Rectal smooth muscle tissue (tissue), 1 donor: ENCODE measurements around the gene ALPK1.
"Not testable (repeated sequence)": the region's sequence is repeated elsewhere in the genome, so short reads cannot be mapped to it uniquely, and the experiment has no call there.

Experiments used
- H3K27ac ChIP-seq: one replicate; pipeline ENCODE4 v1.7.0; 2013; ENCODE audit warnings: low read depth, low read length, inconsistent platforms
- H3K27me3 ChIP-seq: one replicate; pipeline ENCODE4 v1.7.0; 2013; ENCODE audit warnings: low read length; ENCODE audit not compliant: control insufficient read depth, insufficient read depth
- H3K36me3 ChIP-seq: one replicate; pipeline ENCODE4 v1.7.0; 2013; ENCODE audit warnings: low read length; ENCODE audit not compliant: control insufficient read depth, insufficient read depth
- H3K4me1 ChIP-seq: one replicate; pipeline ENCODE4 v1.7.0; 2013; ENCODE audit warnings: low read length; ENCODE audit not compliant: control insufficient read depth, insufficient read depth
- H3K4me3 ChIP-seq: one replicate; pipeline ENCODE4 v1.7.0; 2013; ENCODE audit warnings: low read length
- H3K9ac ChIP-seq: one replicate; pipeline ENCODE4 v1.7.0; 2013; ENCODE audit warnings: low read length

Gene ALPK1

GRCh38 chr4:112418092-112418491 is 120.9 kb downstream of the ALPK1 start:
- H3K27ac ChIP-seq: no peak overlapping the region
- no peaks in the 10 kb centered on the region for H3K27me3 ChIP-seq
- no peak overlapping the region for H3K9ac ChIP-seq
- no peaks in the 10 kb centered on the region for H3K4me1 ChIP-seq
- peaks cover 3% of the 10 kb centered on the region for H3K36me3 ChIP-seq
- no peak overlapping the region for H3K4me3 ChIP-seq

GRCh38 chr4:112421911-112422310 is 124.7 kb downstream of the ALPK1 start:
- Histone ChIP-seq H3K4me1 (no peaks in the 10 kb centered on the region), H3K9ac (no peak overlapping the region), H3K4me3 (no peak overlapping the region), H3K27ac (no peak overlapping the region), H3K27me3 (no peaks in the 10 kb centered on the region), H3K36me3 (no peaks in the 10 kb centered on the region)

- Histone ChIP-seq H3K4me3 (no peak overlapping the region), H3K27ac (no peak overlapping the region), H3K27me3 (no peaks in the 10 kb centered on the region), H3K36me3 (no peaks in the 10 kb centered on the region), H3K4me1 (no peaks in the 10 kb centered on the region), H3K9ac (no peak overlapping the region)
These were observed 125.5 kb downstream of the ALPK1 start for GRCh38 chr4:112422644-112423043.

GRCh38 chr4:112423591-112423990 is 126.4 kb downstream of the ALPK1 start:
- H3K27me3 ChIP-seq: no peaks in the 10 kb centered on the region
- no peak overlapping the region for H3K27ac ChIP-seq
- no peak overlapping the region for H3K4me3 ChIP-seq
- no peaks in the 10 kb centered on the region for H3K36me3 ChIP-seq
- H3K9ac ChIP-seq: no peak overlapping the region
- no peaks in the 10 kb centered on the region for H3K4me1 ChIP-seq

GRCh38 chr4:112425823-112426222 is 128.7 kb downstream of the ALPK1 start:
- Histone ChIP-seq H3K4me1 (no peaks in the 10 kb centered on the region), H3K9ac (no peak overlapping the region), H3K36me3 (peaks cover 4% of the 10 kb centered on the region), H3K27me3 (no peaks in the 10 kb centered on the region), H3K4me3 (no peak overlapping the region), H3K27ac (no peak overlapping the region)

GRCh38 chr4:112426416-112426815 is 129.2 kb downstream of the ALPK1 start:
- H3K36me3 ChIP-seq: peaks cover 5% of the 10 kb centered on the region

GRCh38 chr4:112431158-112431557 is 134.0 kb downstream of the ALPK1 start:
- H3K27ac ChIP-seq: no peak overlapping the region
- H3K4me3 ChIP-seq: no peak overlapping the region
- peaks cover 5% of the 10 kb centered on the region for H3K36me3 ChIP-seq
- H3K27me3 ChIP-seq: no peaks in the 10 kb centered on the region
- H3K4me1 ChIP-seq: no peaks in the 10 kb centered on the region
- H3K9ac ChIP-seq: no peak overlapping the region

More at GRCh38 chr4:112426416-112426815, 129.2 kb downstream of the ALPK1 start:
- no peak overlapping the region for H3K27ac ChIP-seq
- H3K9ac ChIP-seq: no peak overlapping the region
- H3K4me3 ChIP-seq: no peak overlapping the region
- no peaks in the 10 kb centered on the region for H3K4me1 ChIP-seq
- no peaks in the 10 kb centered on the region for H3K27me3 ChIP-seq

GRCh38 chr4:112436987-112437386 is 139.8 kb downstream of the ALPK1 start:
- Histone ChIP-seq H3K9ac (no peak overlapping the region), H3K27me3 (no peaks in the 10 kb centered on the region), H3K36me3 (peaks cover 5% of the 10 kb centered on the region), H3K4me1 (no peaks in the 10 kb centered on the region), H3K4me3 (no peak overlapping the region), H3K27ac (no peak overlapping the region)

GRCh38 chr4:112442226-112442625 is 145.1 kb downstream of the ALPK1 start:
- H3K4me1 ChIP-seq, H3K9ac ChIP-seq, H3K4me3 ChIP-seq, H3K27me3 ChIP-seq, H3K27ac ChIP-seq, H3K36me3 ChIP-seq: not testable (repeated sequence)

- Histone ChIP-seq H3K4me3 (no peak overlapping the region), H3K36me3 (no peaks in the 10 kb centered on the region), H3K9ac (no peak overlapping the region), H3K27ac (no peak overlapping the region), H3K4me1 (no peaks in the 10 kb centered on the region), H3K27me3 (no peaks in the 10 kb centered on the region)
These were observed 151.3 kb downstream of the ALPK1 start for GRCh38 chr4:112448306-112449132.

GRCh38 chr4:112449708-112450107 is 152.5 kb downstream of the ALPK1 start:
- no peaks in the 10 kb centered on the region for H3K4me1 ChIP-seq
- no peaks in the 10 kb centered on the region for H3K36me3 ChIP-seq
- no peak overlapping the region for H3K4me3 ChIP-seq
- H3K27me3 ChIP-seq: no peaks in the 10 kb centered on the region
- H3K27ac ChIP-seq: no peak overlapping the region
- no peak overlapping the region for H3K9ac ChIP-seq

GRCh38 chr4:112451104-112451503 is 153.9 kb downstream of the ALPK1 start:
- no peak overlapping the region for H3K4me3 ChIP-seq
- no peaks in the 10 kb centered on the region for H3K36me3 ChIP-seq
- H3K4me1 ChIP-seq: no peaks in the 10 kb centered on the region
- H3K9ac ChIP-seq: no peak overlapping the region
- H3K27me3 ChIP-seq: no peaks in the 10 kb centered on the region
- no peak overlapping the region for H3K27ac ChIP-seq

- Histone ChIP-seq H3K4me1 (no peaks in the 10 kb centered on the region), H3K27me3 (no peaks in the 10 kb centered on the region), H3K4me3 (no peak overlapping the region), H3K36me3 (no peaks in the 10 kb centered on the region), H3K9ac (no peak overlapping the region), H3K27ac (no peak overlapping the region)
These were observed 154.7 kb downstream of the ALPK1 start for GRCh38 chr4:112451831-112452230.
